ENCODE measurements around the gene TUT7.

GRCh38 chr9:86321373-86321772 lies 32.8 kb downstream of the TUT7 start:
- no peak for TF ChIP-seq CTCF (IDR thresholded peaks at IDR 0.05)
- TF ChIP-seq POLR2A (IDR thresholded peaks at IDR 0.05), result no peak

Measured in adrenal gland (tissue), 5 donors.